HG03060 (cell line): ENCODE results near the gene LY6G6D.

ENCODE experiments used
- ATAC-seq: cut with Tn5 transposase; IDR thresholded peaks from one replicate; pipeline ENCODE4 v1.9.1; 2021; ENCODE audit warnings: low read depth, moderate number of reproducible peaks; ENCODE audit not compliant: unreplicated experiment

Gene LY6G6D

GRCh38 chr6:31717499-31718222 is 2.5 kb downstream of the LY6G6D start:
- no peak for ATAC-seq

GRCh38 chr6:31718265-31718664 is 3.1 kb downstream of the LY6G6D start:
- ATAC-seq, result no peak

GRCh38 chr6:31719001-31719400 is 3.9 kb downstream of the LY6G6D start:
- ATAC-seq, result no peak

GRCh38 chr6:31720196-31720770 is 5.1 kb downstream of the LY6G6D start:
- no peak for ATAC-seq

GRCh38 chr6:31721351-31722020 is 6.3 kb downstream of the LY6G6D start, which contains the start of gene LY6G6C:
Gene LY6G6C (minus strand): TSS chr6:31721746. CDS start chr6:31721679, 67 bp downstream.
- no peak for ATAC-seq

- no peak for ATAC-seq
These were observed 7.0 kb downstream of the LY6G6D start for GRCh38 chr6:31722173-31722572.

- no peak for ATAC-seq
These were observed 8.3 kb downstream of the LY6G6D start, which contains the start of gene MPIG6B for GRCh38 chr6:31723245-31723979. Gene MPIG6B (plus strand): TSS chr6:31723373. CDS start chr6:31723384, 11 bp downstream.

- no peak for ATAC-seq
These were observed 9.0 kb downstream of the LY6G6D start for GRCh38 chr6:31723980-31724691.

GRCh38 chr6:31725502-31726350 is 10.6 kb downstream of the LY6G6D start:
- ATAC-seq, result no peak

GRCh38 chr6:31727034-31727716 is 12.0 kb downstream of the LY6G6D start:
- peak; percentile 42 for ATAC-seq

GRCh38 chr6:31727717-31728671 is 12.8 kb downstream of the LY6G6D start:
- no peak for ATAC-seq

GRCh38 chr6:31728767-31729514 is 13.8 kb downstream of the LY6G6D start, which contains the start of gene DDAH2:
Gene DDAH2 (minus strand): TSS chr6:31729299. CDS start chr6:31729161, 138 bp downstream.
- ATAC-seq, result no peak

GRCh38 chr6:31729515-31729978 is 14.4 kb downstream of the LY6G6D start:
- no peak for ATAC-seq

- ATAC-seq, result no peak
These were observed 15.0 kb downstream of the LY6G6D start for GRCh38 chr6:31729979-31730630.

- ATAC-seq, result no peak
These were observed 15.5 kb downstream of the LY6G6D start for GRCh38 chr6:31730631-31731086.

GRCh38 chr6:31732029-31732428 is 16.9 kb downstream of the LY6G6D start:
- no peak for ATAC-seq
